ENCODE data around the gene C12orf43. TPM values are rescaled to one million over a fixed set of nuclear protein-coding genes. Genes with fewer than 3 reads are reported as not detected.

C12orf43 gene
- total RNA-seq, 2 donors from 2014 or later = 8.8 to 10.4 TPM

DNA sequence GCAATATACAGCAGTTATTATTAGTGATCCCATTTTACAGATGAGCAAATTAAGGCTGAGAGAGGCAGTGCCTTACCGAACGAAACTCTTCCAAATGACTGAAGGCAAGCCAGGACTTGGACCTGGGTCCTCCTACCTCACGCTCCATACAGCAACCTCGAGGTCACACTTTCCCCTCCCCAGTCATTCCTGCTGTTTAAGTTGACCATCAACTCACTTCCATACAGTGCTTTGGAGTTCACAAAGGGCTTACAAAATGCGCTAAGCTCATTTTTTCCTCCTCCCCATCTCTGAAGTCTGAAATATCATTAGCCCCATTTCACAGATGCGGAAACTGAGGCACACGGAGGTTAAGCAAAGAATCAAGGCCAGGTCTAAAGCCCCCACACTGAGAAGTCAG lies 33.6 kb downstream of the C12orf43 start:
- ATAC-seq (no peak), DNase-seq (no peak)
- intact Hi-C loops (cut with DNase I) = no loop called here

DNA sequence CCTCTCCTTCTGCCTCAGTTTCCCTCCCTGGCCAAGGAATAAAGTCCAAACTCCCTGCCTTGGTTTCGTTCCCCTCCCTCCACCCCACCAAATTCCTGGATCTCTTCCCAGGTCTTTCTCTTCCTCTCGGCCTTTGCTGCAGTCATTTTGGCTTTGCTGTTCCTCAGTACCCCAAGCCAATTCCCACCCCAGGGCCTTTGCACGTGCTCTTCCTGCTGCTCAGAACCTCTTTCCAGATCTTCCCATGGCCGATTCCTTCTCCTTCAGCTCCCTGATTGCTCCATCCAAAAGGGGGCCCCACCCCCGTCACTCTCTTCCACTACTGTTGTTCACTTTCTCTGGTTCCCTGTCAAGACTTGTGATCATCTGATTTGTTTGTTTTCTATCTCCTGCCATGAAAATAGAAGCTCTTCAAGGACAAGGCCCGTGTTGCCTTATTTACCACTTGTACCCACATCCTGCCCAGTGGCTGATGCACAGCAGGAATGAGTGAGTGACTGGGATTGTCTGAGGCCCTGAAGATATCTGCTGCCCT lies 34.8 kb downstream of the C12orf43 start:
- DNase-seq (no peak), ATAC-seq (no peak)
- intact Hi-C loops (cut with DNase I) = no loop called here

DNA sequence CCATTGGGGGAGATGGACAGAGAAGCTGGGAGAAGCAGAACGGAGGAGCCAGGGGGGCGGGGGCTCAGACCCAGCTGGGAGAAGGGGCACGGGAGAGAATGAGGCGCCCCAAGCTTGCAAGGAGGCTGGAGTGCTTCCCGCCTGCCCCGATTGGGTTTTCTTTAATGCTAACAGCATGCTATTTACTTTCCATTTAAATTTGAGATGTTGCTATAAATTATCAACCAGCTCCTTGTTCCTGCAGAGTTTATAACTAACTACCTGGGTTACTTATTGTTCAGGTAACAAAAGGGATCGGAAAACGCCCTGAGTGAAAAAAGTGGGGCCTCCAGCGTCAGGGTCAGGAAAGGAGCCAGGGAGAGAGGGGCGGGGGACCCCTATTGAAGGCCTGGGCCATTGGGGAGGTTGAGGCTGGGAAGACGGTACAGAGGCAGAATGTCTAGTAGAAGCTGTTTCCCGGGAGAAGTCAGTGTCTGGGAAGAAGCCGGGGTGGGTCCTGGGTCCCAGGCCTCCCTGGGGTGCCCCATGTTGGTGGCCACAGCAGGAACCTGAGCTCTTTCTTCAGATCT lies 35.4 kb downstream of the C12orf43 start:
- intact Hi-C loops (cut with DNase I) = no loop called here
- no peak for DNase-seq
- ATAC-seq = no peak

DNA sequence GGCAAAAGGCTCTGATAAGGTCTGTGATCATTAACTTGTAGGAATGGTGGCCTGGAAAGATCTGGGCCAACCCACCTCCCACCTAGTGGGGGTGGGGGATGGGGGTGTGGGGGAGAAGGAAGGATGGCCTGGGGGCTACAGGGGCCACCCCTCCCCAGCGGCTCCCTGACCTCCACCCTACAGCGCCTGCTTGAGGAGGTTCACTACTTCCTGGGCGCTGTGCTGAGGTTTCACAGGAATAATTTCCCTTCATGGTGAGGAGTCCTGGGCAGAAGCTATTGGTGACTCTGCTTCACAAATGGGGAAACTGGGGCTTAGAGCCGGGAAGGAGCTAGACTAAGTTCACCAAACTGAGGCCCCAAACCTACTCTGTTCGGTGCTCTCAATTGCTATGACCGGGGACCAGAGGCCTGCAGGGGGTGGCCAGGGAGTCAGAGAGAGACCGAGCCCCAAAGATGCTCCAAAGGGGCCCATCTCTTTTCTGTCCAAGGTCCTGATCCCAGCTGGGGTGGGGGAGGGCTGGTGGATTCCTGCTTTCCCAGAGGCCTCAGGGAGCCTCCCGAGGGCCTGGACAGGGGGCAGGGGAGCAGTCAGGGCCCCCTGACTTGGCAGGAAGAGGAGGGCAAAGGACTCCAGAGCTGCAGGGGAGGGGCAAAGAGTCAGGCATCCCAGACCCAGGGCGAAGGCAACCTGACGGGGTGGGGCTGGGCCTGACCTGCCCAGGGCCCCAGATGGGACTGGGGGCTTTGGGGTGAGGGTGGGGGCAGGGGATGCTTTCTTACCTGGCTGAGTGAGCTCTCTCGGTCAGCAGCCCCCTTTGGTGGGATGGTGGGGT lies 36.2 kb downstream of the C12orf43 start:
- intact Hi-C loops (cut with DNase I) = loop anchor here in 1 of 2 donors (10.0 kb wide), 1 partner anchor 335 kb away; the partner anchor contains the start of gene CABP1
- DNase-seq (no peak), ATAC-seq (no peak)

DNA sequence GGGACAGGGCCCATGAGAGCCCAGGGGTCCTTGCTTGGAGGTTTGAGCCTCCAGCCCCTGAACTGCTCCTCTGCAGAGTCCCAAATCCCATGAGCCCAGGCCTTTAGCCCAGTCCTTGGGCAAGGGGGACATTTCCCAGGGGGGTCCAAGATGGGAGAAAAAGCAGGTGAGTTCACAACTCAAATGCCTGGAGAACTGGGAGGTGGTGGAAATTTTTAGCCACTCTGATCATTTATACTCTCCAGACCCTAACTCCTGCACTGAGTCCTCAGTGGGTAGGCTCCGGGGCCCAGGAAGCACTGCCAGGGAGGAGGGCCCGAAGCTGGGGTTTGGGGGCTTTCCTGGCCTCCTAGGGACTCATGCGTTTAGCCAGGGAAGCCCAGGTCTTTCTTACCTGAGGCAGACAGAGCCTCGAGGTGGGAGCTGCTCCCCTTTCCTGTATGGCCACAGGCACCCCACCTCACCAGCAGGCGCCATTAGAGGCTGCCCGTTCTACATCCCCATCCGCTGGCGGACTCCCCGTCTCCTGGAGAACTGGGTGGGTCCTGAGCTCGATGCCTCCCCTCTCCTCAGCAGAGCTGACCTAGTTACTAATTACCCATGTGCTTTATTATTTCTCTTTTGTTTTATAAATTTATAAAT lies 36.9 kb downstream of the C12orf43 start:
- no peak for DNase-seq
- intact Hi-C loops (cut with DNase I) = loop anchor here in 1 of 2 donors (10.0 kb wide), 1 partner anchor 335 kb away; the partner anchor contains the start of gene CABP1
- ATAC-seq = no peak

DNA sequence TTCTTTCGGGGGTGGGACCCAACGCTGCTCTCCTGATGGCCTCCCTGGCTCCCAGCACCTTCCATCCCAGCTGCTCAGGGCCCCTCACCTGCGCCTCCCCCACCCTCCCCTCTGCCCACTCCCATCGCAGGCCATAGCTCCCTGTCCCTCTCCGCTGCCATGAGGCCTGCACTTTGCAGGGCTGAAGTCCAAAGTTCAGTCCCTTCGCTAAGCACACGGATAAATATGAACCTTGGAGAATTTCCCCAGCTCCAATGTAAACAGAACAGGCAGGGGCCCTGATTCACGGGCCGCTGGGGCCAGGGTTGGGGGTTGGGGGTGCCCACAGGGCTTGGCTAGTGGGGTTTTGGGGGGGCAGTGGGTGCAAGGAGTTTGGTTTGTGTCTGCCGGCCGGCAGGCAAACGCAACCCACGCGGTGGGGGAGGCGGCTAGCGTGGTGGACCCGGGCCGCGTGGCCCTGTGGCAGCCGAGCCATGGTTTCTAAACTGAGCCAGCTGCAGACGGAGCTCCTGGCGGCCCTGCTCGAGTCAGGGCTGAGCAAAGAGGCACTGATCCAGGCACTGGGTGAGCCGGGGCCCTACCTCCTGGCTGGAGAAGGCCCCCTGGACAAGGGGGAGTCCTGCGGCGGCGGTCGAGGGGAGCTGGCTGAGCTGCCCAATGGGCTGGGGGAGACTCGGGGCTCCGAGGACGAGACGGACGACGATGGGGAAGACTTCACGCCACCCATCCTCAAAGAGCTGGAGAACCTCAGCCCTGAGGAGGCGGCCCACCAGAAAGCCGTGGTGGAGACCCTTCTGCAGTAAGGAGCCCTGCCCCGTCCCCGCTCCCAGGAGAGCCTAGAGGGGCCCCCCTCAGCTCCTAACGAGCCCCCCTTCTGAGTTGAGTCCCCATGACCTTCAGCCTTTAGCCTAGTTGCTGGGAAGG lies 37.7 kb downstream of the C12orf43 start, which contains the start of gene HNF1A:
Gene HNF1A (plus strand): TSS at position 248 of the 924 bp plus-strand sequence. CDS start 226 bp downstream, at position 474.
- DNase-seq = no peak
- ATAC-seq = no peak
- intact Hi-C loops (cut with DNase I) = loop anchor here in 1 of 2 donors (10.0 kb wide), 1 partner anchor 334 kb away; the partner anchor contains the start of gene CABP1

DNA sequence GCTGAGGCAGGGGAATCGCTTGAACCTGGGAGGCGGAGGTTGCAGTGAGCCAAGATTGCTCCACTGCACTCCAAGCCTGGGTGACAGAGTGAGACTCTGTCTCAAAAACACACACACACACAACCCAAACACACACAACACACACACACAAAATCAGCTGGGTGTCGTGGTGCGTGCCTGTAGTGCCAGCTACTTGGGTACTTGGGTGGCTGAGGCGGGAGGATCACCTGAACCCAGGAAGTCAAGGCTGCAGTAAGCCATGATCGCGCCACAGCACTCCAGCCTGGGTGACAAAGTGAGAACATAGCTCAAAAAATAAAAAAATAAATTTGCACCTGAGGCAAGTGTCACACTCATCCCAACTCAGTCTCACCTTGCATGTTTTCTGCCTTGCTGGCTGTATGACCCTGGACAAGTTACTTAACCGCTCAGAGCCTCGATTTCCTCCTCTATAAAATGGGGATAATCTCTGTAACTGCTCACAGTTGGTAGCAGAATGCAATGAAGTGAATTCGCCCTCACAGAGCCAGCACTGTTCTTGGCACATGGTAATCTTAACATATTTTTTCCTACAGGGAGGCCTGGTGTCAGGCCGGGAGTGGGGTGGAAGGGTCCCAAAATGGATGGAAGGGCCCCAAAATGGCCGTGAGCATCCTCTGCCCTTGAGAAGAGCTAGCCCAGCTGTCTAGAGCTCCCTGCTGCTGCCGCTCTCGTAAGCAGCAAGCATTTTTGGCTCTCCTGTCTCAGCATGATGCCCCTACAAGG lies 38.6 kb downstream of the C12orf43 start:
- DNase-seq (no peak), ATAC-seq (no peak)
- intact Hi-C loops (cut with DNase I) = loop anchor here in 1 of 2 donors (10.0 kb wide), 1 partner anchor 333 kb away; the partner anchor contains the start of gene CABP1

DNA sequence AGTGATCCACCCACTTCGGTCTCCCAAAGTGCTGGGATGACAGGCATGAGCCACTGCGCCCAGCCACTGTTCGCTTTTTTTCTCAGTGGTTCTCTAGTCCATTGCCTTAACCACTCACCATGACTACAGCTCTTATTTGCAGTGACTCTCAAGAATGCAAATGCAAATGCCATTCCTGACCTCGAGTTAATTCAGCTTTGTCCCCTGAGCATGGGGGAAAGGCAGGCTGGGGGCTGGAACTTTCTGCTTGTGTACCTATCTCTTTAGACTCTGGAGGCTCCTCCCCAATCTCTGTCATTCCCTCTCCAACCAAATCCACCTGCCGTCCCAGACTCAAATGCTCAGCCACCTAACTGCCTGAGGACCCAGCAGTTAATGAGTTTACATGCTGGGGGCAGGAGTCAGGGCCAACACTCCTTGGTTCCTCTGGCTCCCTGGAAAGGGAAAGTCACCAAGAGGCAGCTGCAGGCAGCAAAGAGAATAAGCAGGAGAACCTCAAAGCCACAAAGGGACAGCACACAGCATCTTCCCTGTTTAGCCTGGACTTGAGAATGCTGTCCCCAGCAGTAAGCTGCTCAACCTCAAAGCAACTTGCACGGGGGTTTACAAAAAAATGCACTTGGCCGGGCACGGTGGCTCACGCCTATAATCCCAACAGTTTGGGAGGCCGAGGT lies 43.3 kb downstream of the C12orf43 start:
- intact Hi-C loops (cut with DNase I) = loop anchor here (5.0 to 10.0 kb wide), 3 partner anchors 326 to 391 kb away; partner anchors contain the start of genes CABP1 (in 1 of the 2) and POP5 (in 1 of the 2)
- no peak for ATAC-seq
- no peak for DNase-seq

DNA sequence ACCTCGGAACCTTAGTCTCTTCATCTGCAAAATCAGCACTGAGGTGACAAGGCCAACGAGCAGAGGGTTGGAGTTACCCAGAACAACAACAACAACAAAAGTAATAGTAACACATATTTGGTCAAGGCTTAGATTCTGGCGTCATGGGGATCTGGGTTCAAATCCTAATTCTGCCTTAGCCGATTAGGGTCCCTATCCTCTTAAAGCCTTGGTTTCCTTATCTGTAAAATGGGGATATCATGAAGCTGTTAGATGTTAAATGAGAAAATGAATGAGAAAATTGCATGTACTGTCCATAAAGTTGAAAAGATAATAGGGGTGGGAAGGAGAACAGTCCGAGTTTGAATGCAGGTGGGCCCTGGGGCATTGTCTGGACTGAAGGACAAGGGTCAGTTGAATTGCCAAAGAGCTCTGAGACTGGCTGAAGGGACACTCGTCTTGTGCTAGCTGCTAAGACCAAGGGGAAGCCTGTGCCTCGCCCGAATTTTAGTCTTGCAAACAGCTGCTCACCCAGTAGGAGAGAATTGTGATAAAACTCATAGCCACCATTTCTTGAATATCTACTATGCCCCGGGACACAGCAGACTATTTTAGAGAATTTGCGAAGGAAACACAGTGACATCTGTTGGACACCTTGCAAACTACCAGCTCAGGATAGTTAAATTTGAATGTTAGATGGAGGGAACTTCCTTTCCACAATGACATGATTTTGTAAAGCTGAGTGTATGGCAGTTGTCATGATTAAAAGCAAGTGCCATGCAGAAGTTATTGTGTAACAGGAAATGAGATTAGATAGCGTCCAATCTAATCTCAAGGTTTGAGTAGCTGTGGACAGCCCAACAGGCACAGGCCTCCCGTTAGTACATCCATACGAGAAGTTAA lies 44.7 kb downstream of the C12orf43 start:
- intact Hi-C loops (cut with DNase I) = loop anchor here (5.0 to 10.0 kb wide), 3 partner anchors 324 to 389 kb away; partner anchors contain the start of genes CABP1 (in 1 of the 2) and POP5 (in 1 of the 2)
- no peak for DNase-seq
- ATAC-seq = peak; percentile 84 to 88

DNA sequence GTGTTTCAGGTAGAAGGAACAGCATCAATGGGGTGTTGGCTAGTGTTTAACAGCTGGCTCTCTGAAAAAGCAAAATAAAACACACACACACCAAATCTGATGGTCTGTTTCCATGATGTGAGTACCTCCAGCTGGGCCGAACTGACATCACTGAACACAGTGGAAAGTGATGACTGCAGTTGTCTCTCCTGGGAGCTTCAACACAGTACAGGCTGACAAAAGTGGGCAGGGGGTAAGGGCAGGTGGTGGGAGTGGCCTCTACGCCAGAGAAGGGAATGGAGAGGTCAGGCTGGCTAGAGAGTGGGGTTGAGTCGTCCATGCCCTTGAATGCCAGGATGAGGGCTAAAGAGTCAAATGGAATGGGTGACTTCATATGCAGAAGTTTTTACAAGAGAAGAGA lies 46.0 kb downstream of the C12orf43 start:
- no peak for DNase-seq
- ATAC-seq = no peak
- intact Hi-C loops (cut with DNase I) = loop anchor here (5.0 to 10.0 kb wide), 3 partner anchors 323 to 388 kb away; partner anchors contain the start of genes CABP1 (in 1 of the 2) and POP5 (in 1 of the 2)

DNA sequence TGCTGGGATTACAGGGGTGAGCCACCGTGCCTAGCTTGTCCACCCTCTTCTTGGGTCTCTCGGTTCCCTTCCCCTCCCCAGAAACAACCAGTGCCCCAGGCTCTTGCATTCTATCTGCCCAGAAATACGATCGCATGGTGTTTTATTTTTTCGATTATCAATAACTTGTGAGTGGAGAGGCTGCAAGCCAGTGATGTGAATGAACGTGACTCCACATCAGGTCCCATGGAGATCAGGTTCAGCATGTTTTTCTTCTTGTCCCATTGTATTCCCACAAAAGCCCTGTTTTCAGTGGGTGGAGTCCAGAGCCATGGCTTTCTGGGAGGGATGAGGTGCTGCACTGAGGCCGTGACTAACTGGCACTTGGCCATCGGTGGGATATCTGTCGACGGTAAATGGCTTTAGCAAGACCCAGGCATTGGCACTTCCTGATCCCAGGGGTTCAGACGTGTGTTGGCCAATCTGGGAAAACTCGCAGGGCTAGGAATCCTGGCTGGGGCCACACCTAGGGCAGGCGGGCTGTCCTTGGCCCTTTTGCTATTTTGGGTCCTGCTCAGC lies 50.7 kb downstream of the C12orf43 start:
- intact Hi-C loops (cut with DNase I) = no loop called here
- DNase-seq = no peak
- no peak for ATAC-seq

DNA sequence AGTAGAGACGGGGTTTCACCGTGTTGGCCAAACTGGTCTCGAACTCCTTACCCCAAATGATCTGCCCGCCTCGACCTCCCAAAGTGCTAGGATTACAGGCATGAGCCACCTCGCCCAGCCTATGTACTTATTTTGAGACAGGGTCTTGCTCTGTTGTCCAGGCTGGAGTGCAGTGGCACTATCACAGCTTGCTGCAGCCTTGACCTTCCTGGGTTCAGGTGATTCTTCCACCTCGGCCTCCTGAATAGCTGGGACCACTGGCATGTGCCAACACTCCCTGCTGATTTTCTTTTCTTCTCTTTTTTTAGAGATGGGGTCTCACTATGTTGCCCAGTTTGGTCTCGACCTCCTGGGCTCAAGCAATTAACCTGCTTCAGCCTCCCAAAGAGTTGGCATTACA lies 52.0 kb downstream of the C12orf43 start:
- no peak for ATAC-seq
- DNase-seq = no peak
- intact Hi-C loops (cut with DNase I) = no loop called here

DNA sequence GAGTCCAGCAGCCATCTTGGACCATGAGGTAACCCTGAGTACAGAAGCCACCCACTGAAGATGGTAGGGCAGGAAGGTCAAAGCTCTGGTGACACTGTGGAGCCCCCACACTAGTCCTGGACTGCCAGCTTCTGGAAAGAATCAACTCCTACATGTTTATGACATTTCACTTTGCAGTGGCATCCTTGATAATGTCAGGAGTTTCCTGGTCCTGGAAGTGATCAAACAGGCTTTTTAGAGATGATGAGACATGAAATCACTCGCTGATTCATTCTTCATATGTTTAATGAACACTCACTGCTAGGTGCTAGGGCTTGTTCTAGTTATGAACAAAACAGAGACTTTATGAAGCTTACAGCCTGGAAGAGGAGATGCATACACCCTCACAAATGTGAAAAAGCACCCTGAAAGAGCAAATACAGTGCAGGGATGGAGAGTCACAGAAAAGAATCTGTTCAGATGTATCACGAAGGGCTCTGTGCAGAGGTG lies 53.7 kb downstream of the C12orf43 start:
- ATAC-seq (no peak), DNase-seq (no peak)
- intact Hi-C loops (cut with DNase I) = no loop called here

DNA sequence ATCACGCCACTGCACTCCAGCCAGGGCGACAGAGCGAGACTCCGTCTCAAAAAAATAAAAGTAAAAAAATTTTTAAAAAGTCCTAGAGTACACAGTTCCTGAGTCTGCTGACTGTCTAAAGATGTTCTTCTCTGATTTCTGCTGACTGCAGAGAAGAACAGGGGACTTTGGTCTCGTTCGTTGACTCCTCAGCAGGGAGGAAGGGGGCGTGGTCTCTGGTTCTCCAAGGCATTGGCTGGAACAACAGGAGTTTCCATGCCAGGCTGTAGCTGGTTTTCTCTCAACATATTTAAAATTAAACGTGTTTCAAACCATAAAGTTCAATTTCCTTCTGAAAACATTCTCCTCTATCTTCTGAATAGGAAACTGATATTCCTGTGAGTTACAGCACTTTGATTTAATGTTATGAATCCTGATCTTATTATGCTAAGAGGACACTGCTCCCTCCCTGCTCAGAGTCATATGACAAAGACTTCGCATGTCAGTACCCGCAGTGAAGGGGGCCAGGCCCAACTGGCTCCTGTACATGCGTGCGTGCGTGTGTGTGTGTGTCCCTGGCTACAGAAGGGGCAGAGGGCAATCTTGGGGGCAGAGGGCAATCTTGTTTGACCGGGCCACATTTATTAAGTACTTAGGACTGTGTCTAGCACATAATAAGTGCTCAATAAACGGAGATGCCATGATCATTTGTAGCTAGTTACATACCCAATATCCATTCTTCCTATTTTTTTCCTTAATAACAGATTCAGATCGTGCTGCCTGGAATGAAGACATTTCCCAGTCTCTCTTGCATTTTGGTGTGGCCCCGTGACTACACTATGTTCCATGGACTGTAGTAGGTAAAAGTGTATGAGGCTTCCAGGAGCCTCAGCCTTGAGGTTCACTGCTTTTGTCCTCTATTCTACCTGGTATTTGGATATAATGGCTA lies 54.4 kb downstream of the C12orf43 start:
- peak; percentile 40 for DNase-seq
- intact Hi-C loops (cut with DNase I) = no loop called here

More for the DNA sequence above, 54.4 kb downstream of the C12orf43 start:
- no peak for ATAC-seq

All from left cardiac atrium (tissue), 4 donors.